ENCODE data around the gene CFP.

CFP gene

GRCh38 chrX:47658684-47659420 is 29.1 kb upstream of the CFP start, which contains the start of gene UXT:
UXT (minus strand) TSS chrX:47659180; CDS start chrX:47658927, 253 bp downstream.
- Histone ChIP-seq H3K27me3 (ENCODE audit: insufficient read depth, low read length, poor library complexity) (no peaks in the 10 kb centered on the region), H3K4me1 (ENCODE audit: insufficient read depth, low read length) (peaks cover 24% of the 10 kb centered on the region), H3K4me2 (ENCODE audit: insufficient read depth, low read length) (peak within 1 kb of the TSS; percentile 78), H3K4me3 (ENCODE audit: low read depth in 1 of 2, low read length in 2 of 2) (peak within 1 kb of the TSS; percentile 70 to 83; a peak in 3 of 4 replicates), H3K9me3 (ENCODE audit: insufficient read depth, low read length, severe bottlenecking) (no peaks in the 10 kb centered on the region), H3K9ac (ENCODE audit: low read depth, low read length) (peak within 1 kb of the TSS; percentile 91), H2AFZ (ENCODE audit: low read depth, low read length) (peak within 1 kb of the TSS; percentile 85), H3K36me3 (ENCODE audit: insufficient read depth, low read length) (peaks cover 29% of the 10 kb centered on the region), H3K79me2 (ENCODE audit: insufficient read depth, low read length) (peaks cover 14% of the 10 kb centered on the region), H3K27ac (ENCODE audit: low read length) (peak within 1 kb of the TSS; percentile 100), H4K20me1 (ENCODE audit: insufficient read depth, low read length) (no peaks in the 10 kb centered on the region)
- DNase-seq (peak; percentile 96), ATAC-seq (ENCODE audit: insufficient read depth, low read depth) (peak; percentile 88)
- TF ChIP-seq EZH2 (IDR thresholded peaks at IDR 0.05; ENCODE audit: borderline replicate concordance, low read depth, low read length, severe bottlenecking) (no peak), CTCF (IDR thresholded peaks at IDR 0.05; ENCODE audit: borderline replicate concordance, extremely low read depth, low read length, poor library complexity, severe bottlenecking) (no peak)

DNA sequence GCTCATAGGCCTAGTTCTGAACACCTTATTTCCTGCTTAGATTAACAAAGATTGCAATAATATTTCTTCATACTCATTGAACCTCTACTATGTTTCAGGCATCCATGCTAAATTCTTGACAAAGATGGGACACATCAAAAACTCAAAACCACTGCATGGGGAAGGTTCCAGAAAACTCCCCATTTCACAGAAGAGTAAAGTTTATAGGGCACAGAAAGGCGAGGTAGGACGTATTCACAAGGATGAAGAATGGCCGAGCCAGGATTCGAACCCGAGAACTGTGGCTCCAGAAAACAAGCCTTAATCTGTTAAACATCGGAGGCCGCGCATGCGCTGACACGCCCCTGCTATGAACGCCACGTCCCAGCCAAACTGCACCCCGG is 28.6 kb upstream of the CFP start:
- peaks cover 24% of the 10 kb centered on the region for H3K4me1 ChIP-seq (ENCODE audit: insufficient read depth, low read length)
- H3K9ac ChIP-seq (ENCODE audit: low read depth, low read length): peak overlapping the region; percentile 91
- DNase-seq: no peak
- no peak for ATAC-seq (ENCODE audit: insufficient read depth, low read depth)
- H3K36me3 ChIP-seq (ENCODE audit: insufficient read depth, low read length): peaks cover 35% of the 10 kb centered on the region
- H3K27ac ChIP-seq (ENCODE audit: low read length): peak overlapping the region; percentile 96
- TF ChIP-seq CTCF (IDR thresholded peaks at IDR 0.05; ENCODE audit: borderline replicate concordance, extremely low read depth, low read length, poor library complexity, severe bottlenecking) (no peak), EZH2 (IDR thresholded peaks at IDR 0.05; ENCODE audit: borderline replicate concordance, low read depth, low read length, severe bottlenecking) (no peak)
- H3K4me3 ChIP-seq (ENCODE audit: low read depth in 1 of 2, low read length in 2 of 2): peak overlapping the region; percentile 70 to 83; a peak in 3 of 4 replicates
- peak overlapping the region; percentile 68; the same call in 1 of the 2 replicates for H2AFZ ChIP-seq (ENCODE audit: low read depth, low read length)
- H3K27me3 ChIP-seq (ENCODE audit: insufficient read depth, low read length, poor library complexity): no peaks in the 10 kb centered on the region
- H4K20me1 ChIP-seq (ENCODE audit: insufficient read depth, low read length): no peaks in the 10 kb centered on the region
- H3K9me3 ChIP-seq (ENCODE audit: insufficient read depth, low read length, severe bottlenecking): no peaks in the 10 kb centered on the region
- peaks cover 14% of the 10 kb centered on the region for H3K79me2 ChIP-seq (ENCODE audit: insufficient read depth, low read length)
- peak overlapping the region; percentile 78 for H3K4me2 ChIP-seq (ENCODE audit: insufficient read depth, low read length)

DNA sequence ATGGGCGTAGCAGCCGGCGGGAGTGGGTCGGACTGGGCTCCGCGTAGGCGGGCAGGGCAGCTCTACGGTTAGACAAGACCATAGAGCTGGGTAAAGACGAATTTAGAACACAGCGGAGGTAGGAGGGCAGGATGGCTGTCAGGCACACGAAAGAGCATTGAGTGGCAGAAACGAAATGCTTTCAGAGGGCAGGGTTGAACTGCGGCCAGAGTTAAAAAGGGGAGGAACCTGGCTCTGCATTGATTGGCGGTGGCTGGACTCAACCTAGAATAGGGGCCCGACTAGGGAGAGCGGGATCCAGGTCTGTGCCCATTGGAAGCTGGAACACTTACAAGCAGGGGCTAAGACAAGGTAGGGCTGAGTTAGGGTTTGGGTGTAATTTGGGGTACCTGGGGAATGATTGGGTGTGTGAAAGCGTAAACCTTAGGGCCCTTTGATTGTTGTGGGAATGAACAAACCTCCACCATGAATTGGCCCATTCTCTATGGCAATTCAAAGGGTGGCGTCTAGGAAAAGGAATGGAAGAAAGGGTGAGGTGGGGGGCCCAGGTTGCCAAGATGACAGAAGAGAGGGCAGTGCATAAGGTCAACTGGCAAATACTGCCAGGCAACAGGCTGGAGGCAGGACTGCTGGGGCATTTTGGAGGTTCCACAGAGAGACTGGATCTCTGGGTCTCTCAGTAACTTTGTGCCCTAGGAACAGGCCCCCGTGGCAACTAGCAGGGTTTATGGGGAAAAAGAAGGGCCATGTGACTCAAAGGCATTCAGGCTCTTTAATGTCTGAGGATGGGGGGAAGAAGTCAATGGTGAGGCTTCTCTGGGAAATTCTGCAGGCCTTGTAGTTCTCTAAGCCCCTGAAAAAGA is 21.5 kb upstream of the CFP start:
- Histone ChIP-seq H3K4me2 (ENCODE audit: insufficient read depth, low read length) (peak overlapping the region; percentile 93), H3K27ac (ENCODE audit: low read length) (peak overlapping the region; percentile 78), H3K36me3 (ENCODE audit: insufficient read depth, low read length) (peaks cover 46% of the 10 kb centered on the region), H3K4me1 (ENCODE audit: insufficient read depth, low read length) (peaks cover 39% of the 10 kb centered on the region), H2AFZ (ENCODE audit: low read depth, low read length) (peak overlapping the region; percentile 65), H3K79me2 (ENCODE audit: insufficient read depth, low read length) (peaks cover 35% of the 10 kb centered on the region), H4K20me1 (ENCODE audit: insufficient read depth, low read length) (no peaks in the 10 kb centered on the region), H3K9me3 (ENCODE audit: insufficient read depth, low read length, severe bottlenecking) (no peaks in the 10 kb centered on the region), H3K9ac (ENCODE audit: low read depth, low read length) (peak overlapping the region; percentile 51), H3K27me3 (ENCODE audit: insufficient read depth, low read length, poor library complexity) (no peaks in the 10 kb centered on the region), H3K4me3 (ENCODE audit: low read depth in 1 of 2, low read length in 2 of 2) (peak overlapping the region; percentile 24 to 68; a peak in 3 of 4 replicates)
- TF ChIP-seq EZH2 (IDR thresholded peaks at IDR 0.05; ENCODE audit: borderline replicate concordance, low read depth, low read length, severe bottlenecking) (no peak), CTCF (IDR thresholded peaks at IDR 0.05; ENCODE audit: borderline replicate concordance, extremely low read depth, low read length, poor library complexity, severe bottlenecking) (no peak)
- DNase-seq (no peak), ATAC-seq (ENCODE audit: insufficient read depth, low read depth) (no peak)
